ENCODE measurements around the gene MIEF1. TPM values are rescaled to one million over a fixed set of nuclear protein-coding genes. Genes with fewer than 3 reads are reported as not detected.

The MIEF1 gene
- total and polyA plus RNA-seq, 2 of the 8 experiments (the other 6 are each of a cell fraction or from before 2014, with no cell fraction given), result 16.8 to 32.7 TPM

GRCh38 chr22:39546889-39547586 lies 44.9 kb downstream of the MIEF1 start:
- H2BK20ac ChIP-seq (ENCODE audit: low read length), result no peak overlapping the region
- H3K14ac ChIP-seq (ENCODE audit: insufficient read length), result no peak overlapping the region
- H4K8ac ChIP-seq (ENCODE audit: extremely low read depth, insufficient read depth, low read length), result no peak overlapping the region
- peaks cover 0 to 3% of the 10 kb centered on the region in 2 experiments for H4K20me1 ChIP-seq (replicated peaks in 1 of 2; ENCODE audit: control insufficient read depth in 1 of 2, insufficient read depth in 2 of 2, low read length in 2 of 2)
- ChIA-PET CTCF (ENCODE audit: partially characterized antibody) (interaction anchor here (1.0 to 8.2 kb wide), 4 partner anchors 11 to 490 kb away, joined by 3 to 50 read pairs (median 14); no protein-coding TSS in a partner anchor), POLR2A (ENCODE audit: partially characterized antibody) (interaction anchor here (0.9 kb wide), 1 partner anchor 396 kb away, joined by 3 read pairs; no protein-coding TSS in a partner anchor)
- H3K4me2 ChIP-seq (ENCODE audit: insufficient read depth in 1 of 2, low read depth in 2 of 2, low read length in 2 of 2), result no peak overlapping the region
- H2BK120ac ChIP-seq (replicated peaks; ENCODE audit: low read depth, low read length), result no peak overlapping the region
- H4K5ac ChIP-seq (ENCODE audit: insufficient read length, low read depth, low read length), result no peak overlapping the region
- no peaks in the 10 kb centered on the region for H3K9me3 ChIP-seq (ENCODE audit: insufficient read depth in 2 of 2, low read depth in 1 of 2, low read length in 1 of 2)
- FAIRE-seq (no peak), DNase-seq (ENCODE audit: low read depth in 1 of 2, low spot score in 2 of 2) (no peak)
- 72% methylated on average over 5 of the region's 5 CpGs; no CpG with 5 or more reads in 1 of the 2 experiments for WGBS, 2 experiments (ENCODE audit: extremely low coverage in 1 of 2, insufficient coverage in 1 of 2, insufficient read length in 1 of 2, insufficient replicate concordance in 2 of 2, low coverage in 1 of 2, low lambda C conversion rate in 2 of 2, missing lambda C conversion rate in 1 of 2)
- no peak overlapping the region for H3K27ac ChIP-seq (ENCODE audit: low read depth, low read length)
- no peaks in the 10 kb centered on the region for H3K79me2 ChIP-seq (ENCODE audit: control insufficient read depth in 1 of 2, insufficient read depth in 2 of 2, low read length in 2 of 2)
- no peaks in the 10 kb centered on the region for H3K79me1 ChIP-seq (ENCODE audit: low read depth, low read length)
- no peak overlapping the region for H4K91ac ChIP-seq (replicated peaks; ENCODE audit: insufficient read length, low read length)
- no peak overlapping the region for H2BK15ac ChIP-seq (ENCODE audit: low read length)
- no peak overlapping the region for H2BK5ac ChIP-seq (ENCODE audit: low read depth, low read length)
- H3K18ac ChIP-seq (ENCODE audit: extremely low read depth, low read length), result no peak overlapping the region
- no peak overlapping the region for H2BK12ac ChIP-seq (ENCODE audit: low read depth, low read length)
- H3K4me1 ChIP-seq (replicated peaks in 1 of 4; ENCODE audit: control insufficient read depth in 3 of 4, insufficient read depth in 4 of 4, low read length in 3 of 4), result no peaks in the 10 kb centered on the region; a peak in 1 of 7 replicates
- H2AK5ac ChIP-seq (ENCODE audit: low read depth, low read length), result no peak overlapping the region
- H3K4me3 ChIP-seq (ENCODE audit: extremely low read depth in 1 of 4, insufficient read depth in 2 of 4, low read depth in 3 of 4, low read length in 4 of 4), result no peak overlapping the region
- H3K56ac ChIP-seq (replicated peaks; ENCODE audit: insufficient read length, low read depth, low read length), result no peak overlapping the region
- H3K4ac ChIP-seq (replicated peaks; ENCODE audit: insufficient read length, low read depth, low read length), result no peak overlapping the region
- H3K23ac ChIP-seq (ENCODE audit: insufficient read length), result no peak overlapping the region
- no peaks in the 10 kb centered on the region for H3K36me3 ChIP-seq (ENCODE audit: control insufficient read depth in 2 of 4, insufficient read depth in 4 of 4, low read length in 3 of 4)
- no peak overlapping the region for H3K9ac ChIP-seq (replicated peaks in 1 of 4; ENCODE audit: extremely low read depth in 1 of 4, low read depth in 3 of 4, low read length in 3 of 4)
- TF ChIP-seq CREB1 (IDR thresholded peaks at IDR 0.05) (no peak), ASH2L (IDR thresholded peaks at IDR 0.05; ENCODE audit: low read length) (no peak), JUND (IDR thresholded peaks at IDR 0.05; ENCODE audit: low read length) (peak; percentile 46; the same call in 1 of the 2 replicates), JUN (IDR thresholded peaks at IDR 0.05; ENCODE audit: low read depth, low read length) (no peak), YY1 (IDR thresholded peaks at IDR 0.05; ENCODE audit: low read depth, low read length) (no peak), SIN3A (conservative IDR thresholded peaks at IDR 0.05 in 1 of 2, IDR thresholded peaks at IDR 0.05 in 1 of 2; ENCODE audit: low read depth in 1 of 2, low read length in 2 of 2) (no peak)
- H3K27me3 ChIP-seq (replicated peaks in 1 of 4; ENCODE audit: control insufficient read depth in 3 of 4, extremely low read depth in 1 of 4, insufficient read depth in 3 of 4, low read length in 3 of 4), result peaks cover 0 to 15% (median 11%) of the 10 kb centered on the region in 4 experiments; a peak in 6 of 7 replicates
- no peak overlapping the region for H2AFZ ChIP-seq (ENCODE audit: low read length)
- no peaks in the 10 kb centered on the region; the same call in 1 of the 2 replicates for H3K23me2 ChIP-seq (ENCODE audit: low read depth, low read length)
